A673 (cell line): ENCODE measurements around the gene GRID1.

Experiments used
- EZH2 ChIP-seq: fragments of 200-600 bp; sonication (generic); IDR thresholded peaks from 2 replicates; pipeline ENCODE4 v1.6.1; 2017; ENCODE audit warnings: borderline replicate concordance, low read depth, mild to moderate bottlenecking, mixed read lengths, antibody characterized with exemption, low read length; ENCODE audit not compliant: poor library complexity, severe bottlenecking
- TF ChIP-seq, protein P1 (sequence below): fragments of 300-800, 200-600 bp; sonication (generic); conservative IDR thresholded peaks from 2 replicates; pipeline ENCODE4 v1.5.1; 2017; ENCODE audit warnings: low read depth, mild to moderate bottlenecking, antibody characterized with exemption, low read length, moderate library complexity, mixed read lengths

DNA sequence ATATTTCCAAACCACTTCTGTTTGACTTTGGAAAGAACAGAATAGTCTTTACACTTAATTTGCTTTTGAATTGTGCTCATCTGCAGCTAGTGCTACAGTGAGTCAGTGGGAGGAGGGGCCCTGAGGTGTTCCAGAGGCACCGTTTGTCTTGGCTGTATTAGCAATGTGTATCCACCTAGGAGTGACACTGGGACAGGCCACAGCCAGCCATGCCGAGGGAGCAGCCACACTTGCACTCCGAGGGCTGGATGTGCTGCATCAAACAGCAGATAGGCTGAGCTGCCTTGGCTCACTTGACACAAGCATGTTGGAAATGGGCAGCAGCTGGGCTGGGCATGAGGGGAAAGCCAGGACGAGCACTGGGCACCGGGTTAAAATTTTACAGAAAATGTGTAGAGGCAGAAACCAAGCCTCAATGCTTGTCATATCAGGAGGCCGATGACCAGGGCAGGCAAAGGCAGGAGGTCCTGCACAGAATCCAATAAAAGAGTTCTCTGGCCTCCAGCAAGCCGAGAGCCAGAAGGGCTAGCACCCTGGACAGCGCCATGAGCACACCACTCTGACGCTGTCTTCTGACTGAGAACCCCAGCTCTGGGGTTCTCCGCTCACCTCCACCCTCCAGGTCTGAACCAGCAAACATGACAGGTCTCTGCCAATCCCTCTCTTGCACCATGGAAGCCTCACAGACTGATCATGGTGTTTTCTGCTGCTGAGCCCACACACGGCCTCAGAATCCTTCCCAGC lies 163.3 kb downstream of the GRID1 start:
- TF ChIP-seq, protein P1, sequence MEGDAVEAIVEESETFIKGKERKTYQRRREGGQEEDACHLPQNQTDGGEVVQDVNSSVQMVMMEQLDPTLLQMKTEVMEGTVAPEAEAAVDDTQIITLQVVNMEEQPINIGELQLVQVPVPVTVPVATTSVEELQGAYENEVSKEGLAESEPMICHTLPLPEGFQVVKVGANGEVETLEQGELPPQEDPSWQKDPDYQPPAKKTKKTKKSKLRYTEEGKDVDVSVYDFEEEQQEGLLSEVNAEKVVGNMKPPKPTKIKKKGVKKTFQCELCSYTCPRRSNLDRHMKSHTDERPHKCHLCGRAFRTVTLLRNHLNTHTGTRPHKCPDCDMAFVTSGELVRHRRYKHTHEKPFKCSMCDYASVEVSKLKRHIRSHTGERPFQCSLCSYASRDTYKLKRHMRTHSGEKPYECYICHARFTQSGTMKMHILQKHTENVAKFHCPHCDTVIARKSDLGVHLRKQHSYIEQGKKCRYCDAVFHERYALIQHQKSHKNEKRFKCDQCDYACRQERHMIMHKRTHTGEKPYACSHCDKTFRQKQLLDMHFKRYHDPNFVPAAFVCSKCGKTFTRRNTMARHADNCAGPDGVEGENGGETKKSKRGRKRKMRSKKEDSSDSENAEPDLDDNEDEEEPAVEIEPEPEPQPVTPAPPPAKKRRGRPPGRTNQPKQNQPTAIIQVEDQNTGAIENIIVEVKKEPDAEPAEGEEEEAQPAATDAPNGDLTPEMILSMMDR = no peak
- no peak for TF ChIP-seq EZH2
